ENCODE results near the gene SAAL1. TPM values are rescaled to one million over a fixed set of nuclear protein-coding genes. Genes with fewer than 3 reads are reported as not detected.

SAAL1 gene
- total RNA-seq, 1 donor from 2014 or later: 39.7 TPM

DNA sequence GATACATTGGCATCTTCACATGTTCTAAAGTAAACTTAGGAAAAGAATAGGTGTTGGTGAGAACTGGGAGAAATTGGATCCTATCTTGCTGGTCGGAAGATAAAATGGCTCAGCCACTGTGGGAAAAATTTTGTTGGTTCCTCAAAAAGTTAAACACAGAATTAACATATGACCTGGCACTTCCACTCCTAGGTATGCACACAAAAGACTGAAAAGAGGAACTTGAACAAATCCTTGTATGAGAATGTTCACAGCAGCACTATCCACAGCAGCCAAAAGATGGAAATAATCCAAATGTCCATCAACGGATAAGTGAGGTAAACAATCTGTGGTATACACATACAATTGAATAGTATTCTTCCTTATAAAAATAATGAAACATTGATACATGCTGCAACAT lies 55.0 kb downstream of the SAAL1 start:
- DNase-seq (no peak), ATAC-seq (ENCODE audit: low read depth) (no peak)
- TF ChIP-seq, protein P1, sequence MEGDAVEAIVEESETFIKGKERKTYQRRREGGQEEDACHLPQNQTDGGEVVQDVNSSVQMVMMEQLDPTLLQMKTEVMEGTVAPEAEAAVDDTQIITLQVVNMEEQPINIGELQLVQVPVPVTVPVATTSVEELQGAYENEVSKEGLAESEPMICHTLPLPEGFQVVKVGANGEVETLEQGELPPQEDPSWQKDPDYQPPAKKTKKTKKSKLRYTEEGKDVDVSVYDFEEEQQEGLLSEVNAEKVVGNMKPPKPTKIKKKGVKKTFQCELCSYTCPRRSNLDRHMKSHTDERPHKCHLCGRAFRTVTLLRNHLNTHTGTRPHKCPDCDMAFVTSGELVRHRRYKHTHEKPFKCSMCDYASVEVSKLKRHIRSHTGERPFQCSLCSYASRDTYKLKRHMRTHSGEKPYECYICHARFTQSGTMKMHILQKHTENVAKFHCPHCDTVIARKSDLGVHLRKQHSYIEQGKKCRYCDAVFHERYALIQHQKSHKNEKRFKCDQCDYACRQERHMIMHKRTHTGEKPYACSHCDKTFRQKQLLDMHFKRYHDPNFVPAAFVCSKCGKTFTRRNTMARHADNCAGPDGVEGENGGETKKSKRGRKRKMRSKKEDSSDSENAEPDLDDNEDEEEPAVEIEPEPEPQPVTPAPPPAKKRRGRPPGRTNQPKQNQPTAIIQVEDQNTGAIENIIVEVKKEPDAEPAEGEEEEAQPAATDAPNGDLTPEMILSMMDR (IDR thresholded peaks at IDR 0.05): no peak
- Mint-ChIP-seq H3K9me3 (peaks cover 5% of the 10 kb centered on the region), H3K36me3 (ENCODE audit: low read depth) (no peaks in the 10 kb centered on the region), H3K4me3 (no peak overlapping the region), H3K4me1 (no peaks in the 10 kb centered on the region), H3K27ac (no peak overlapping the region), H3K27me3 (peaks cover 17% of the 10 kb centered on the region)
- ChIA-PET POLR2A (no interaction called here), CTCF (no interaction called here)
- intact Hi-C loops (cut with micrococcal nuclease): no loop called here

DNA sequence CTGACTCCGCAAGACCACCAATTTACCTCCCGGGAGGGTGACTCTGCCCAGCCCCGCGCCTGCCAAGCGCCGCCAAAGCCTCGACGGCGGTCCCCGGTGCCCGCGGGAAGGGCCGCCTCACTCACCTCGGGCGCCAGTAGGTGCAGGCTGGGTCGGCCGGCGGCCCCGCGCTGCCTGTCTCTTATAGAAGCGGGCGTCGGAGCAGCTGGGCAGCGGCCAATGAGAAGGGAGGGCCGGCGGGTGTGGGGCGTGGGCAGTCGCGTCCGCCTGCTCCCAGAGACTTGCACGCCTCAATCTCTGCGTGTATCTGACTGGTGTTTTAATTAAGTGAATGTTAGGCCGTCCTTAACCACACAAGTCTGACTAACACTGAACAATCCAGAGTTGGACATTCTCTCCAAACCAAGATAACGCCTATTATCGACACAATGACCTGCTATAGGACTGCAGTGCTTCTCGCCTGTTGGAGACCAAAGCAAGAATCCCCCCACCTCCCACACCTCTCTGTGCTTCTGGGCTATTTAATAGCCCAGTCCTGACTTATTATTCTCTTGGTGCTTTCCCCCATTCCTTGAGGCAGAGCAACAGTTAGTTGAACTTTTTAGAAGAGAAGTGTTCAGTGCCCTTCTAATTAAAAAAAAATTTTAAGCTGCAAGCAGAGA lies 59.6 kb downstream of the SAAL1 start, which contains the start of gene TPH1:
TSS of gene TPH1 (minus strand) at position 154 of the 662 bp plus-strand sequence. CDS start 5,507 bp downstream, outside the sequence.
- no peaks in the 10 kb centered on the region for H3K4me1 Mint-ChIP-seq
- POLR2A ChIA-PET: no interaction called here
- intact Hi-C loops (cut with micrococcal nuclease): no loop called here
- ATAC-seq (ENCODE audit: low read depth): no peak
- no peak within 1 kb of the TSS for H3K4me3 Mint-ChIP-seq
- TF ChIP-seq, protein P1 (IDR thresholded peaks at IDR 0.05): no peak
- H3K27ac Mint-ChIP-seq: no peak within 1 kb of the TSS
- CTCF ChIA-PET: no interaction called here
- DNase-seq: no peak
- H3K9me3 Mint-ChIP-seq: peaks cover 5% of the 10 kb centered on the region
- H3K36me3 Mint-ChIP-seq (ENCODE audit: low read depth): no peaks in the 10 kb centered on the region
- peaks cover 37% of the 10 kb centered on the region for H3K27me3 Mint-ChIP-seq

DNA sequence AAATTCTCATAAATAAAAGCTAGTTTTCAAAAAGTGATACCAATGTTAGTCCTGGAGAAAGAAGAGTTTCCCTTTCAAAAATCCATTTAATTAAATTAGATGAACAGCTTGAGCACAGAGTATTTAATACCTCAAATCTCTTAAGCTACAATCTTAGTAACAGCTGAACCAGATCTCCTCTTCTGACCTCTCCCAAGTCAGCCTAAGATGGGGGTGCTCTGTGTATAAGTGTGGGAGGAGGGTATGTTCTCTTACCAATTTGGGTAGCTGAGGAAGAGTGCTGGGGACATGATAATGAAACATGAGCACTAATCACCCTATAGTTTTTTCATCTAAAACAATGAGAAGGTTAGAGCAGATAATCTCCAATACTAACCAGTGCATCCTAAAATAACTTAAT lies 69.4 kb downstream of the SAAL1 start:
- intact Hi-C loops (cut with micrococcal nuclease): no loop called here
- CTCF ChIA-PET: no interaction called here
- TF ChIP-seq, protein P1 (IDR thresholded peaks at IDR 0.05): no peak
- Mint-ChIP-seq H3K27ac (no peak overlapping the region), H3K4me3 (no peak overlapping the region), H3K36me3 (ENCODE audit: low read depth) (no peaks in the 10 kb centered on the region), H3K9me3 (no peaks in the 10 kb centered on the region), H3K4me1 (no peaks in the 10 kb centered on the region), H3K27me3 (peaks cover 5% of the 10 kb centered on the region)
- no peak for ATAC-seq (ENCODE audit: low read depth)
- no peak for DNase-seq
- POLR2A ChIA-PET: no interaction called here

Other genes starting within 250 kb of the SAAL1 start
- 38.4 and 47.4 TPM in 2 replicates for gene SERGEF, start 93.0 kb downstream of the SAAL1 start, total RNA-seq
- gene TPH1, start 59.8 kb downstream of the SAAL1 start, total RNA-seq: 1.2 and 1.4 TPM in 2 replicates
- gene MRGPRX3, start 26.5 kb upstream of the SAAL1 start, total RNA-seq: not detected in 2 replicates
- gene MRGPRX4, start 66.8 kb upstream of the SAAL1 start, total RNA-seq: not detected in 2 replicates
- not detected in 2 replicates for gene SAA4, start 130.7 kb upstream of the SAAL1 start, total RNA-seq
- gene SAA2, start 142.6 kb upstream of the SAAL1 start, total RNA-seq: 0.35 TPM in 1 of 2 replicates, not detected in the other
- not detected in 2 replicates for gene SAA1, start 160.2 kb upstream of the SAAL1 start, total RNA-seq
- 42.6 and 51.0 TPM in 2 replicates for gene HPS5, start 216.1 kb upstream of the SAAL1 start, total RNA-seq
- 60.3 and 71.5 TPM in 2 replicates for gene GTF2H1, start 216.5 kb upstream of the SAAL1 start, total RNA-seq

Measured in activated B cell treated with CpG ODN at 0.5 μM for 24 hours (primary cell).